Activated T-cell treated with anti-CD3 and anti-CD28 coated beads for 48 hours (primary cell): ENCODE data around the gene TBL1XR1.

Experiments
- DNase-seq: peaks from one replicate; pipeline ENCODE4 v3.0.0-alpha.2; 2020; ENCODE audit warnings: low read depth

Gene TBL1XR1

DNA sequence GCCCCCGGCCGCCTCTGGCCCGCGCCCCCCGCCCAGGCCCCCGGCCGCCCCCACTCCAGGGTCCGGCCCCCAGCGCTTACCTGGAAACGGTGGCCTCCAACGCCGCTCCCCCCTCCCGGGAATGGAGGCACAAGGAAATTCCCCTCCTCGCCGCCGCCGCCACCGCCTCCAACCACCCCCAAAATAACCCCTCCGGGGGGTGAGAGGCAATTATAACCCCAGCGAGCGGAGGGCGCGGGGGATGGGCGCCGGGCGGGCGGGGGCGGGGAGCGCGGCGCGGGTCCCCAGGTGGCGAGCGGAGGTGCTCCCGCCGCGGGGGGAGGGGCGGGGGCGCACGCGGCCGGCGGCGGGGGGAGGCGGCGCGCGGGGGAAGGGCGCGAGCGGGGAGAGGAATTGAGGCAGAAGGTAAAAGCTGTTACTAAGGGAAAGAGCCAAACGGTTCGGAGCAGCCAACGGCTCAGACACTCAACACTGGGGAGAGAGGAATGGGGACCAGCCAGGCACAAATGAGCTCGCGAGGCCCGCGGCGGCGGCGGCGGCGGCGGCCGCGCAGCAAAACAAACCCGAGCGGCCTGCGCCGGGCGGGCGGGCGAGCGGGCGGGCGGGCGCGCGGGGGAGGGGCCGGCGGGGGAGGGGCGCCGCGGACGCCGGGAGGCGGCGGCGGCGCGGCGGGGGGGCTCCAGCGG is at the start of gene TBL1XR1:
Gene TBL1XR1 (minus strand): TSS at position 442 of the 686 bp plus-strand sequence. CDS start 132,505 bp downstream, outside the sequence.
- peak; percentile 77 for DNase-seq

GRCh38 chr3:177245250-177245649 is 48.0 kb upstream of the TBL1XR1 start:
- no peak for DNase-seq

GRCh38 chr3:177244606-177245005 is 47.3 kb upstream of the TBL1XR1 start:
- no peak for DNase-seq

DNA sequence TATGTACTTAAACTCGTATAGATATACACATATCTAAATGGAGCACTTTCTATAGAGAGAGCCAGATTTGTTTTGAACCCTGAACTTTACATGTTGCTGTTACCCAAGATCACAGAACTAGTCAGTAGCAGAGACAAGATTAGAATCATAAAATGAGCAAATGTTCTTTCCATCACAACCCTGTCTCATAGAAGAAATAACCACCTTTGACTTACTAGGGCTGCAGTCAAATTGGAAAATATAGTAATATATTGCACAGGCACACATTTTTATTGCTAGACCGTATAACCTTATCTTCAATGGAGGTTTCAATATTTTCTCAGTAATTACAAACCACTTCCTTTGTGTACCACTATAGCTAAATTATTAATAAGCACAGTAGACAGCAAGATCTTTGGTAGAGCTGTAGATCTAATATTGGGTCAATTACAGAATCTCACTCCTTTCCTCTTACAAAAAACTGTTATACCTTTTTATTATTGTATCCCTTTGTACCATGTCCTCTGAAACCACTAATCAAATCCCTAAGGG is 41.5 kb upstream of the TBL1XR1 start:
- no peak for DNase-seq

GRCh38 chr3:177237206-177237605 is 39.9 kb upstream of the TBL1XR1 start:
- DNase-seq: no peak

- no peak for DNase-seq
These were observed 39.4 kb upstream of the TBL1XR1 start for GRCh38 chr3:177236704-177237103.

- DNase-seq: no peak
These were observed 36.8 kb upstream of the TBL1XR1 start for GRCh38 chr3:177234121-177234520.

- DNase-seq: no peak
These were observed 34.0 kb upstream of the TBL1XR1 start for GRCh38 chr3:177231242-177231641.

- no peak for DNase-seq
These were observed 33.4 kb upstream of the TBL1XR1 start for GRCh38 chr3:177230641-177231040.

- no peak for DNase-seq
These were observed 32.5 kb upstream of the TBL1XR1 start for GRCh38 chr3:177229791-177230190.

GRCh38 chr3:177228601-177229190 is 31.4 kb upstream of the TBL1XR1 start:
- DNase-seq: no peak

DNA sequence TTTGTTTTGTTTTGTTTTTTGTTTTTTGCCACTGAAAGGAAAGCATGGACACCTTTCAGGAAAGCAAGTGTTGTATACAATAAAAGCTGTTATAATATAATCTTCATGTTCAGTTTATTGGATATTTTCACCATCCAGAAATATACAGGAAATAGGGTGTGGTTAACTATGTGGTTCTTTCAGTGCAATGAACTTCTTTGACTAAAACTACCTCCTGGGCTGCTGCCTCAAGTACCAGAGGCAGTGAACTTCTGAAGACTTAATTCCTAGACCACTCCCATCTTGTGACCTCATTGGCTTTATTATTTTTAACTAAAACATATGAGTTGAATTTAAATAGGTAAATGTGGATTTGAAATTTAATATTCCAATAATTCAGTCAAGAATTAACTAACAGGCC is 27.1 kb upstream of the TBL1XR1 start:
- no peak for DNase-seq

- no peak for DNase-seq
These were observed 24.5 kb upstream of the TBL1XR1 start for GRCh38 chr3:177221744-177222143.

DNA sequence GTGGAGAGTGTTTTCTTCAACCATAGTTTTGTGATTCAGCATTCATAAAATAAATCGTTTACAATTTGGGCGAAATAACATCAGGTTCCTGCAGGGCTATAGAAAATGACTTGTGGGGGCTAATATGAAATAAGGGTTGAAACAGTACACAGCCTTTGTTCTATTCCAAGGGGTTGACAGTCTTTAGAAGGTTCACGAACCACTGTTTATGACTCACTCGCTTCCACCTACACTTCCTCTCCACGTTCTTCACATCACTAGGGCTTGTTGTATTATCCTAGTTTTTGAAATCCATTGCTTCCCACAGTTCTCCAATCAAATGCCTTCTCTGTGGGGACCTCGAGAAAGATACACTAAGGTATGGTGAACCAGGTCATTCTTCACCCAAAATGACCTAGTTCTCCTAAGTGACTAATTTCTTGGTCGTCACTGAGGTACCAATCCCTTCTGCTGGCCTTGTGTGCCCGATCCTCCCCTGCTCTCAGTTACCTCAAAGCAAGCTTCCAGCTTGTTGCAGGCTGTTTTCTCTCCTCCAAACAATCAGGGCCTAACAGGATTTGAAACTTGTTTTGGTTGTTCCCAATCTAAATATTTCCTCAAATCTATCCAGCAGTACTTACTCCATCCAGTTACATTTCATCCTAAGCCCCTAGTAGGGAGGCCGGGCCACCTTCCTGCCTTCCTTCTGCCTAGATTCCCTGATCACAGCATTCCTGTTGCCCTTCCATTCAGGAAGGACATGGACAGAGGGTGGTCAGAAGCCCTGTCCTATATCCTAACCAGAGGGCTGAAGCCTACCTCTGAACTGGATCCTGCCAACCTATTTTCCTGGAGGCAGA is 23.1 kb upstream of the TBL1XR1 start:
- DNase-seq: no peak

DNA sequence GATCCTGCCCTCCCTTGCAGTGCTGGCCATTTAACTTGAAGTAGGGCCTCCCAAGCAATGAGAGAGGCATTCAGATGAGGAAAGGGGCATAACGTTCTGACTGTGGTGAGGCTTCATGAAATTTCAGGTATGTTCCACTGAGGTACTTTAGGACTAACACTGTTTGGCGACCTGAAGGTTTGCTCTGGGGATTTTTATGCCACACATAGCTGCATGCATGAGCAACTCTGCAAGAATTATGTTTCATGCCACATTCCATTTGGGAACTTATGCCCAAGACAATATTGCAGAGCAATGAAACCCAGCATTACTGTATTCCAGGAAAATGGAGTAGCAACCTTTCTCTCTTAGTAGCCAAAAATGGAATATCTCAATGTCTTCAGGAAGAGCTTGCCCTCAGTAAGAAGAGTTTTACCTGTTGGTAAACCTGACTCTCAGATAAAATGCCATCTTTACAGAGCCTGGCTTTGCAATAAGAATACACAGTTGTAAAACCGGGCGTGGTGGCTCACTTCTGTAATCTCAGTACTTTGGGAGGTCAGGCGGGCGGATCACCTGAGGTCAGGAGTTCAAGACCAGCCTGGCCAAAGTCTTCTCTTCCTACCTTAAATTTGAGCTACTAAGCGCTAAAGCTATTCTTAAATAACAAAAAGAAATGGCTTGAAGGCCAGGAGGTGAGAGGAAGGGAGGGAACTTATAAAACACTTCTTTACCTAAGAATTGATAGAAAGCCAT is 16.7 kb upstream of the TBL1XR1 start:
- no peak for DNase-seq

GRCh38 chr3:177212756-177213155 is 15.5 kb upstream of the TBL1XR1 start:
- no peak for DNase-seq

GRCh38 chr3:177212278-177212610 is 15.0 kb upstream of the TBL1XR1 start:
- no peak for DNase-seq

DNA sequence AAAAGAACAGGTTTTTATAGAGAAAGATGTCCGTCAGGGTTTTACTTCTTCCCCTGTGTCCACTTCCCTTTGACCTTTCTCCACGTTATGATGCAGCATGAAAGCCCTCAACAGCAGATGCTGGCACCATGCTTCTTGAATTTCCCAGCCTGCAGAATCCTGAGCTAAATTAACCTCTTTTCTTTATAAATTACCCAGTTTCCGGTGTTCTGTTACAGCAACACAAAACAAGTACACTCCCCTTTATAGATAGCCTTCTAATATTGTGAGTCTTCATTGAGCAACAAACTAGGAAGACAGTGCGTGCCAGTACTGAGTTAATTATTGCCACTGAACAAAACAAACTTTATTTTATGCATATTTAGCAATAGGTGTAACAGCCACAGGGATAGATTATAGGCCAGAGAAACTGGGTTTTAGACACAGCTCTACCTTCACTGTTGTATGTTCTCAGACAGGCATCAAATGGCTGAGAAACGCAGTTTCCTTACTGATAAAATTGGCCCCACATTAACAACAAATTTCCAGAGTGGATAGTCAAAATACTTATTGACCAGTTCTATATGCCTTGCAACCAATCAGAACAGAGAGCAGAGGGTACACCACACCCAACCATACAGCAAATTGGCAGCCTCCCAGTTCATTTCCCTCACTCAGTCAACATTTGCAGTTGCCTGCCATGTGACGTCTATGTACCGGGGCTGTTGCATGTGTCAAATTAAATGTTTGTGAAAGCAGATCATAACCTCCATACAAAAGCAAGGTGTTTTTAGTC is 14.4 kb upstream of the TBL1XR1 start:
- DNase-seq: no peak

DNA sequence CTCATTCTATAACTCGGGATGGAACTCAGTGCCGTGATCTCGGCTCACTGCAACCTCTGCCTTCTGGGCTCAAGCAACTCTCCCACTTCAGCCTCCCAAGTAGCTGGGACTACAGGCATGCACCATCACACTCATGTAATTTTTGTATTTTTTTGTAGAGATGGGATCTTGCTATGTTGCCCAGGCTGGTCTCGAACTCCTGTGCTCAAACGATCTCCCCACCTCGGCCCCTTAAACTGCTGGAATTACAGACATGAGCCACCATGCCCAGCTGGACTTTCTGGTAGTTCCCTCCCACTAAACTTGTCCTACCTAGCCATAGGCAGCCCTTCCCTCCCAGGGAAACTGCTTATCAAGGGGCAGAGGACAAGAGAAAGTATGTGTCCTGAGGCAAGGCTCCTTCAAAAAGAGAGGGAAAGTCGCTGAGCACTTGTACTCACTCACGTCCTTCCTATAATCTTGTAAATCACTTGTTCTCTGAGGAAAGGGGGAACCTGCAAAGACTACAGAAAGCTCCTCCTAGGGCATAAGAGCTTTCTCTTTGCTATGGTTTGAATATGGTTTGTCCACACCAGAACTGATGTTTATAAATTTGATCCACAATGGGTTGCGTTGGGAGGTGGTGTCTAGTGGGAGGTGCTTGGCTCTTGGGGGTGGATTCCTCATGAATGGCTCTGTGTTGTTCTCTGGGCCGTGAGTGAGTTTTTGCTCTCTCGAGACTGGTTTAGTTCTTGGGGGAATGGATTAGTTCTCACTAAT is 13.6 kb upstream of the TBL1XR1 start:
- no peak for DNase-seq

DNA sequence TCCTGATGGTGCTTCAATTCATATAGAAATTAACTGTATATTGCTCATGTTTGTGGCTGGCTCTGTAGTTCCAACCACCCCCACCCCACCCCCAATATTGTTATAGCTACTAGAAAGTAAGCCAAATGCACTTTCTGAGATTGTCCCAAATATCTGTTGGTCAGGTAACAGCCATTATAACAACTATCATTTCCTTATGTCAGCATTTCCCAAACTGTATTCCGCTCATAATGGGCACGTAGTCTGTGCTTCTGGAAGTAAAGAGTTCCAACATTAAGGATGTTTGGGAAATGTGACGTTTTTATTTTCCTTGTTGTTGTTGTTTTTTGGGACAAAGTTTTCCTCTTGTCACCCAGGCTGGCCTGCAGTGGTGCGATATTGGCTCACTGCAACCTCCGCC is 12.2 kb upstream of the TBL1XR1 start:
- no peak for DNase-seq

DNA sequence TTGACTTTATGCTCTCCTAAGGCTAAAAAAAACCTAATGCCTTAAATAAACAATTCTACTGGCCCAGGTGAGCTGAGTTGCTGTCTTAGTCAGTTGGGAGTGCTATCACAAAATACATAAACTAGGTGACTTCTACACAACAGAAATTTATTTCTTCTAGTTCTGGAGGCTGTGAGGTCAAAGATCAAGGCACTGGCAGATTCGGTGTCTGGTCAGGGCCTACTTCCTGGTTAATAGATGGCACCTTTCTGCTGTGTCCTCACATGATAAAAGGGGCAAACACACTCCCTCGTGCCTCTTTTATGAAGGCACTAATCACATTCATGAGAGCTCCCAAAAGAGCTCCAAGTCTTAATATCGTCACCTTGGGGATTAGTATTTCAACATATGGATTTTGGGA is 11.5 kb upstream of the TBL1XR1 start:
- DNase-seq: no peak
